Uterus (tissue), 2 donors: ENCODE results near the gene ANKRD2.

Experiments
- CTCF ChIP-seq, 4 experiments: fragments of 200-600 bp in 2 of 4; fragments of 450-650 bp in 2 of 4; sonication (generic) in 2 of 4; IDR thresholded peaks; one replicate each; pipeline ENCODE4 v1.5.1; 2016 to 2019; ENCODE audit warnings: antibody characterized with exemption in 4 of 4, mild to moderate bottlenecking in 2 of 4, moderate library complexity in 1 of 4
- POLR2A ChIP-seq, 2 donors: fragments of 450-650 bp; IDR thresholded peaks; one replicate each; pipeline ENCODE4 v1.6.1; 2016; ENCODE audit warnings: antibody characterized with exemption in 2 of 2, mild to moderate bottlenecking in 1 of 2, moderate library complexity in 1 of 2

GRCh38 chr10:97546456-97547270 lies 25.9 kb upstream of the ANKRD2 start:
- TF ChIP-seq POLR2A (IDR thresholded peaks at IDR 0.05) (no peak), CTCF (IDR thresholded peaks at IDR 0.05) (no peak)
